ENCODE data around the gene TRAK2. TPM values are rescaled to one million over a fixed set of nuclear protein-coding genes. Genes with fewer than 3 reads are reported as not detected.

The TRAK2 gene
- total and polyA plus RNA-seq, 2 experiments from 2014 or later, result 6.7 to 17.0 TPM

GRCh38 chr2:201377218-201377617 is 74.0 kb downstream of the TRAK2 start:
- Histone ChIP-seq H3K4me1 (ENCODE audit: insufficient read depth) (peaks cover 5% of the 10 kb centered on the region; the same call in 1 of the 2 replicates), H3K36me3 (ENCODE audit: insufficient read depth) (no peaks in the 10 kb centered on the region), H3K79me2 (replicated peaks; ENCODE audit: insufficient read depth) (no peaks in the 10 kb centered on the region), H3F3A (replicated peaks; ENCODE audit: low read depth) (no peaks in the 10 kb centered on the region), H3K27me3 (ENCODE audit: insufficient read depth) (no peaks in the 10 kb centered on the region), H3K4me3 (no peak overlapping the region), H3K4me2 (no peak overlapping the region), H3K27ac (ENCODE audit: low read depth) (no peak overlapping the region), H2AFZ (no peak overlapping the region), H3K9me2 (ENCODE audit: insufficient read depth) (no peaks in the 10 kb centered on the region), H4K20me1 (replicated peaks; ENCODE audit: insufficient read depth) (no peaks in the 10 kb centered on the region)
- ATAC-seq (no peak), DNase-seq (ENCODE audit: low spot score) (no peak)
- Mint-ChIP-seq H3K27me3 (ENCODE audit: insufficient read depth, low read depth, poor library complexity) (peaks cover 2% of the 10 kb centered on the region), H3K27ac (no peak overlapping the region), H3K4me3 (no peak overlapping the region), H3K4me1 (peaks cover 13% of the 10 kb centered on the region), H3K9me3 (peaks cover 7% of the 10 kb centered on the region; the same call in 2 of the 3 replicates), H3K36me3 (ENCODE audit: low read depth) (peaks cover 25% of the 10 kb centered on the region)
- TF ChIP-seq STAT1 (IDR thresholded peaks at IDR 0.05; ENCODE audit: unreplicated experiment) (no peak), ZNF462 (CRISPR knock-in tag; IDR thresholded peaks at IDR 0.05) (no peak), CTCF (conservative IDR thresholded peaks at IDR 0.05; ENCODE audit: low read depth in 2 of 2) (no peak), EZH2 (IDR thresholded peaks at IDR 0.05; ENCODE audit: low read depth, unreplicated experiment) (no peak), ETS1 (IDR thresholded peaks at IDR 0.05) (no peak), JUNB (IDR thresholded peaks at IDR 0.05; ENCODE audit: unreplicated experiment) (no peak), ZNF114 (CRISPR knock-in tag; IDR thresholded peaks at IDR 0.05) (no peak), REST (IDR thresholded peaks at IDR 0.05; ENCODE audit: unreplicated experiment) (no peak), NANOG (IDR thresholded peaks at IDR 0.05; ENCODE audit: borderline replicate concordance) (no peak), EZH2phosphoT487 (IDR thresholded peaks at IDR 0.05; ENCODE audit: unreplicated experiment) (no peak), CREB1 (CRISPR knock-in tag; IDR thresholded peaks at IDR 0.05; ENCODE audit: low read depth) (no peak), ZNF331 (CRISPR knock-in tag; IDR thresholded peaks at IDR 0.05; ENCODE audit: low read depth) (no peak), POLR2AphosphoS5 (IDR thresholded peaks at IDR 0.05; ENCODE audit: low read depth) (no peak)

Measured in GM23338 (cell line).